ENCODE data around the gene DNMT1. TPM values are rescaled to one million over a fixed set of nuclear protein-coding genes. Genes with fewer than 3 reads are reported as not detected.

Gene DNMT1
- total RNA-seq, 1 experiment from 2014 or later: 383 TPM

DNA sequence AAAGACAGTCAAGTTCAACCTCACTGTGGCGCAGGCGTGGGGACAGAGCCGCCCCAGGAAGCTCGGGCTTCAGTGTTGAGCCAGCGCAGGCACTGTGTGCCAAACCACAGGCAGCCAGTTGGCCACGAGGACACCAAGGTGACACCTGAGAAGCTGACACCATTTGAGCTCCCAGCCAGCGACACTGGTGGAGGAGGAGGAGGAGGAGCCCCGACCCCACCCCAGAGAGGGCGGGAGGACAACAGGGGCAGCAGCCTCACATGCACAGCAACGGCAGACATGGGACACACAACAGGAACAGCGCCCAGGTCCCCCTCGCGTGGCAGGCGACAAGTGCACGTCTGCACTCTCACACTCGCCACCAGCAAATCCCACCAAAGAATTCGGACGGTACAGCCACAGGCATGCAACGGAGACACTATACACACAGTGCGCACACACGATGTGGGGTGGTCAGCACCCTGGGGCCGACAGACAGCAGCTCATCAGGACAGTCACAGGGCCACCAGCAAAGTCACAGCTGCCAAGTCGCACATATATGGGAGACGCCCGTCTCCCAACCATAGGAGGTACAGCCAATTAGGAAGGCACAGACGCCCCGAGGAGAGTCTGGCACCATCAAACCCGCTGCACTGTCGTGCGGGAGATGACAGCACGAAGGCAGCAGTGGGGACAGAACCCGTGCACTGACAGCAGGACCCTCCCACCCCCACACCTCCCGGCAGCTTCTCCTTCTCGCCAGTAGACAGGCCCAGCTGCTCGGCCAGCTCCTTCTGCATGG, 78.5 kb downstream of the DNMT1 start:
- Histone ChIP-seq H3K4me3 (ENCODE audit: low read depth, low read length, poor library complexity, severe bottlenecking) (no peak overlapping the region), H3K9me3 (ENCODE audit: low read depth, low read length, poor library complexity, severe bottlenecking) (no peaks in the 10 kb centered on the region), H3K4me1 (ENCODE audit: insufficient read depth, low read length, poor library complexity, severe bottlenecking) (peaks cover 18% of the 10 kb centered on the region), H3K27me3 (replicated peaks; ENCODE audit: insufficient read depth, low read depth, low read length, poor library complexity) (no peaks in the 10 kb centered on the region), H3K27ac (ENCODE audit: low read depth, low read length, poor library complexity, severe bottlenecking) (no peak overlapping the region), H3K36me3 (ENCODE audit: insufficient read depth, low read length, poor library complexity, severe bottlenecking) (peaks cover 46% of the 10 kb centered on the region)
- TF ChIP-seq CTCF (conservative IDR thresholded peaks at IDR 0.05; ENCODE audit: low read depth, low read length) (no peak), EZH2 (IDR thresholded peaks at IDR 0.05; ENCODE audit: borderline replicate concordance, low read depth, low read length, poor library complexity, severe bottlenecking) (no peak)
- peak; percentile 25 for DNase-seq (ENCODE audit: low spot score)
- intact Hi-C loops (cut with micrococcal nuclease; ENCODE audit: unreplicated experiment): no loop called here
- BruUV-seq (replicated peaks): no TSS peak
- ChIA-PET CTCF (interaction anchor here (1.7 kb wide), 1 partner anchor 134 kb away, joined by 3 read pairs; no protein-coding TSS in a partner anchor), POLR2A (ENCODE audit: low non-redundant PET) (no interaction called here)

DNA sequence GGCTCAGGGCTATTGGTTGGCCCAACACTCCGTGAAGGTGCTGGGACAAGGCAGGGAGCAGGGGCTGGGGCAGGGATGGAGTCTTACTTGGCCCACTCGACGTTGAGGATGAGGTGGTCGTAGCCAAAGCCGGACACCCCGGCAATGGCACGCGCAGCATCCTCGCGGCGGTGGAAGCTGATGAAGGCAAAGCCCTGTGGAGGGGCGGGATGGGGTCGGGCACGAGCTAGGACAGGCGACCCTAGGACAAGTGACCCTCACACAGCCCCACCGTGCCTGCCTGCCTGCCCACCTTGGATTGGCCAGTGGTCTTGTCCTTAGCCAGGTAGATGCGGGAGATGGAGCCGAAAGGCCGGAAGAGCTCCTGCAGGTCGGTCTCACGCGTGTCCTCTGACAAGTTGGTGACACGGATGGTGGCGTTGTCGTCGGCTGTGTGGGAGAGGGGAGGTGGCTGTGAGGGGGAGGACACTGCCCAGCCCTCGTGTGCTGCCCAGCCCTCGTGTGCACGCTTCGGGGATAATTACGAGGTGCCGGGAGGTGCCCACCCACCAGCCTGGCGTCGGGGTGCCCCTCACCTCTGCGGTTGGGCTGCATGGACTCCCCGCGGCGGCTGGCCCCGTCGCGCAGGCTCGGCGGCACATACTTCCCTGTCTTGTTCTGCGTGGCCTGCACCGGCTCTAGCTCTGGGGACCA, 79.2 kb downstream of the DNMT1 start:
- Histone ChIP-seq H3K27ac (ENCODE audit: low read depth, low read length, poor library complexity, severe bottlenecking) (no peak overlapping the region), H3K4me1 (ENCODE audit: insufficient read depth, low read length, poor library complexity, severe bottlenecking) (peaks cover 15% of the 10 kb centered on the region), H3K36me3 (ENCODE audit: insufficient read depth, low read length, poor library complexity, severe bottlenecking) (peaks cover 54% of the 10 kb centered on the region), H3K9me3 (ENCODE audit: low read depth, low read length, poor library complexity, severe bottlenecking) (no peaks in the 10 kb centered on the region), H3K27me3 (replicated peaks; ENCODE audit: insufficient read depth, low read depth, low read length, poor library complexity) (no peaks in the 10 kb centered on the region), H3K4me3 (ENCODE audit: low read depth, low read length, poor library complexity, severe bottlenecking) (no peak overlapping the region)
- ChIA-PET POLR2A (ENCODE audit: low non-redundant PET) (no interaction called here), CTCF (no interaction called here)
- DNase-seq (ENCODE audit: low spot score): no peak
- TF ChIP-seq EZH2 (IDR thresholded peaks at IDR 0.05; ENCODE audit: borderline replicate concordance, low read depth, low read length, poor library complexity, severe bottlenecking): no peak
- no peak for TF ChIP-seq CTCF (conservative IDR thresholded peaks at IDR 0.05; ENCODE audit: low read depth, low read length)
- intact Hi-C loops (cut with micrococcal nuclease; ENCODE audit: unreplicated experiment): no loop called here
- no TSS peak for BruUV-seq (replicated peaks)

DNA sequence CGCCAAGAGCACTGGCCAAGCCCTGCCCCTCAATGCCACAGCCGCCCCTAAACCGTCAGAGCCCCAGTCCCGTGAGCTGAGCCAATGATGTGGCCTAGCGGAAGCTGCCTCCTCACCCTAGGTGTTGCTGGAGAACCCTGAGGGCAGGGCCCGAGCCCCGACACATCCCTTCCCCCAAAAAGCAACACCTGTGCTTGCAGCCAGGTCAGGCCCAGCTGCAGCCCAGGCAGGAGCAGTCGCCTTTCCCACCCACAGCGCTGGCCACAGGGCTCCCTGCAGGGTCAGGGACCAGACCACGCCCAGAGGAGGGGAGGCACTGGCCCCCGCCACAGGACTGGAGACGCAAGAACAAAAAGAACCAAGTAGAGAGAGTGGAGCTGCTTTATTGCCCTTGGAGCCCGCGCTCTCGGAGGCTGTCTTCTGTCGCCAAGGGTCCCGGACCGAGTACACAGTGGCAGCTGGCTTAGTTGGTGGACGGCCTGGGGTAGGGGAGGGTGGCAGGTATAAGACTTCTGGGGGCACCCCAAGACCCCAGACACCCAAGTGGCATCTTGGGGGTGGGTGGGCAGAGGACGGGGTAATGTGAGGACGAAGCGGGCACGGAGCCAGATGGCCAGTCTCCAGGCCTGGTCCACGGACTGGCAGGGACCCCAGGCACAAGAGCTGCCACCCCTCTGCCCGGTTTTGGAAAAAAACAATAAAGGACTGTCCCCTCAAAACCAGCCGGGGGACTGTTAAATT, 79.9 kb downstream of the DNMT1 start:
- no TSS peak for BruUV-seq (replicated peaks)
- Histone ChIP-seq H3K4me1 (ENCODE audit: insufficient read depth, low read length, poor library complexity, severe bottlenecking) (peaks cover 12% of the 10 kb centered on the region), H3K27ac (ENCODE audit: low read depth, low read length, poor library complexity, severe bottlenecking) (no peak overlapping the region), H3K27me3 (replicated peaks; ENCODE audit: insufficient read depth, low read depth, low read length, poor library complexity) (no peaks in the 10 kb centered on the region), H3K4me3 (ENCODE audit: low read depth, low read length, poor library complexity, severe bottlenecking) (no peak overlapping the region), H3K9me3 (ENCODE audit: low read depth, low read length, poor library complexity, severe bottlenecking) (no peaks in the 10 kb centered on the region), H3K36me3 (ENCODE audit: insufficient read depth, low read length, poor library complexity, severe bottlenecking) (peaks cover 61% of the 10 kb centered on the region)
- ChIA-PET POLR2A (ENCODE audit: low non-redundant PET) (interaction anchor here (0.5 to 0.6 kb wide), 2 partner anchors 93 to 444 kb away, joined by 3 to 9 read pairs; no protein-coding TSS in a partner anchor), CTCF (interaction anchor here (0.6 kb wide), 1 partner anchor 136 kb away, joined by 3 read pairs; no protein-coding TSS in a partner anchor)
- no peak for TF ChIP-seq CTCF (conservative IDR thresholded peaks at IDR 0.05; ENCODE audit: low read depth, low read length)
- no peak for TF ChIP-seq EZH2 (IDR thresholded peaks at IDR 0.05; ENCODE audit: borderline replicate concordance, low read depth, low read length, poor library complexity, severe bottlenecking)
- DNase-seq (ENCODE audit: low spot score): no peak
- intact Hi-C loops (cut with micrococcal nuclease; ENCODE audit: unreplicated experiment): loop anchor here (5.0 kb wide), 1 partner anchor 183 kb away; no protein-coding TSS in a partner anchor

All from A673 (cell line).